ENCODE data around the gene EPB41L5.
"Not testable (repeated sequence)": the region's sequence is repeated elsewhere in the genome, so short reads cannot be mapped to it uniquely, and the experiment has no call there.

EPB41L5 gene

DNA sequence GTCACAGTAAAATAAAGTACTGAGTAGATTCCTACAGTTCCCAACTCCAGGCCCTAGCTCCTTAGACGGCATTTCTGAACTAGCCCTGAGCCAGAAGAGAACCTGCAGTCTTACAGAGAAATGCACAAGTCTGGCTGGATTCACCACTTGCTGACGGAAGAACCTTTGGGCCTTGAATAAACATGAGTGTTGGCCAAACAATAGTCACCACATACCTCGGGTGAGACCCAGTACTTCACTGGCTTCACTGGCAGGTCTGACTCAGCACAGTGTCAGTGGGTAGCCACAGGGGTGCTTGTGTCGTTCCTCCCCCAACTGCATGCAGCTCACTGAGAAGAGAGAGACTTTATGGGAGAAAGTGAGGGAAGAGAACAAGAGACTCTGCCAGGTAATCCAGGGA lies 121.4 kb downstream of the EPB41L5 start:
- no peaks in the 10 kb centered on the region for H3K27me3 ChIP-seq (ENCODE audit: control insufficient read depth, insufficient read depth, low read length)
- no peak overlapping the region for H3K4me3 ChIP-seq (ENCODE audit: low read length)
- H3K27ac ChIP-seq (ENCODE audit: low read depth, low read length) = no peak overlapping the region
- H3K4me1 ChIP-seq (ENCODE audit: control insufficient read depth, insufficient read depth, low read length) = no peaks in the 10 kb centered on the region
- H3K9ac ChIP-seq (ENCODE audit: low read length) = no peak overlapping the region
- H3K36me3 ChIP-seq (ENCODE audit: control insufficient read depth, insufficient read depth, low read length) = peaks cover 8% of the 10 kb centered on the region

DNA sequence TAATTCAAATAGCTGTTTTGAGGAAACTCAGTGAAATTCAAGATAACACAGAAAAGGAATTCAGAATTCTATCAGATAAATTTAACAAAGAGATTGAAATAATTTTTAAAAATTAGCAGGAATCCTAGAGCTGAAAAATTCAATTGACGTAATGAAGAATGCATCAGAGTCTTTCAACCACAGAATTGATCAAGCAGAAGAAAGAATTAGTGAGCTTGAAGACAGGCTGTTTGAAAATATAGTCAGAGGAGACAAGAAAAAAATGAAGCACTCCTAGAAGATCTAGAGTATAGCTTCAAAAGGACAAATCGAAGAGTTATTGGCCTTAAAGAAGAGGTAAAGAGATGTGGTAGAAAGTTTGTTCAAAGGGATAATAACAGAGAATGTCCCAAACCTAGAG lies 122.1 kb downstream of the EPB41L5 start:
- H3K9ac ChIP-seq (ENCODE audit: low read length); H3K27me3 ChIP-seq (ENCODE audit: control insufficient read depth, insufficient read depth, low read length); H3K36me3 ChIP-seq (ENCODE audit: control insufficient read depth, insufficient read depth, low read length); H3K4me1 ChIP-seq (ENCODE audit: control insufficient read depth, insufficient read depth, low read length); H3K4me3 ChIP-seq (ENCODE audit: low read length); H3K27ac ChIP-seq (ENCODE audit: low read depth, low read length): not testable (repeated sequence)

DNA sequence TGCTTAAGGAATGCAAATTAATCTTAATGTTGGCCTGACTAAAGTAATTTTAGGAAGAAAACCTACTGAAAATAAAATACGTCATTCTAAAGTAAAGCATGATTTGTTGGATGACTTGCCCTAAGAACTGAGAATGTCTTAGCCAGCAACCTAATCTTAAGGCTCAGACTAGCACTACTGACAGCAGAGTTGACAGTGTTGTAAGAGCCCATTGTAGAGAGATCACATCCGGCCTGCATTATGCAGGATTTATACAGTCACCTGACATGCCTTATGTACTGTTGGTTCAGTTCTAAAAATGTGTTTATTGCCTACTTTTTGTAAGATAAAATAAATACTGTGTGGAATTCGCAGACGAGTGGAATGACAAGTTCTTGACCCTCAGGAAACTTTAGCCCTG lies 128.0 kb downstream of the EPB41L5 start:
- Histone ChIP-seq H3K27ac (ENCODE audit: low read depth, low read length) (no peak overlapping the region), H3K27me3 (ENCODE audit: control insufficient read depth, insufficient read depth, low read length) (no peaks in the 10 kb centered on the region), H3K4me3 (ENCODE audit: low read length) (no peak overlapping the region), H3K36me3 (ENCODE audit: control insufficient read depth, insufficient read depth, low read length) (no peaks in the 10 kb centered on the region), H3K9ac (ENCODE audit: low read length) (no peak overlapping the region), H3K4me1 (ENCODE audit: control insufficient read depth, insufficient read depth, low read length) (no peaks in the 10 kb centered on the region)

DNA sequence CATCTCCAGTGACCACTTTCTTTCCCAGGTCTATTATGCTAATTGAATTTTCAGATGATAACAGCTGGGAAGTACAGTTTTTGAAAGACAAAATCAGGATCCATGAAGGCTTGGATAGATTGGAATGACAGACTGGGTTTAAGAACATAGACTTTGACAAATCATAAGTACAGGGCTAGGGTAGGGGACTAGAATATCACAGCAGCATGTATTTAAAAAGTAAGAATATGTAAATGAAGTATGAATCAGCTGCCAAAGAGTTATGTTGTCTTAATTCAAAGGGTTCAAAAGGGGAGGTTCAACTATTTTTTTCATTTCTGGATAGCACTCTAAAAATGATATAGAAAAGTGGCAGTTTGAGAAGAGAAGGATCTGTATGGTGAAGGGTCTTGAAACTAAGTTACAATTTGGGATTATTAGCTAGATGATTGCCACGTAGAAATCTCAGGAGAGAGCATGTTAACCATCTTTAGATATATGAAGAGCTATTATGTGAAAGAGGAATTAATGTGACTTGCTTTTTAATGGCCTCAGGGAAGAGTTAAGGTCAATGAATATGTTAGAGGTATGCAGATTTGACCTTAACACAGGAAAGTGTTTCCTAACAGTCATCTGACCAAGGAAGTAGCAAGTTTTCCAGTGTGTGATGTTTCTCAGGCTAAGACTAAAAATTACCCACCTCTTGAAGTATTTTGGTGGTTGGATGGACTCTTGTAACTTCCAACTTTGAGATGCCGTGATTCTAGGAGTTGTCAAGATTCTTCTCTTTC lies 128.6 kb downstream of the EPB41L5 start:
- no peak overlapping the region for H3K9ac ChIP-seq (ENCODE audit: low read length)
- no peak overlapping the region for H3K27ac ChIP-seq (ENCODE audit: low read depth, low read length)
- H3K4me1 ChIP-seq (ENCODE audit: control insufficient read depth, insufficient read depth, low read length) = no peaks in the 10 kb centered on the region
- H3K36me3 ChIP-seq (ENCODE audit: control insufficient read depth, insufficient read depth, low read length) = no peaks in the 10 kb centered on the region
- H3K4me3 ChIP-seq (ENCODE audit: low read length) = no peak overlapping the region
- no peaks in the 10 kb centered on the region for H3K27me3 ChIP-seq (ENCODE audit: control insufficient read depth, insufficient read depth, low read length)

DNA sequence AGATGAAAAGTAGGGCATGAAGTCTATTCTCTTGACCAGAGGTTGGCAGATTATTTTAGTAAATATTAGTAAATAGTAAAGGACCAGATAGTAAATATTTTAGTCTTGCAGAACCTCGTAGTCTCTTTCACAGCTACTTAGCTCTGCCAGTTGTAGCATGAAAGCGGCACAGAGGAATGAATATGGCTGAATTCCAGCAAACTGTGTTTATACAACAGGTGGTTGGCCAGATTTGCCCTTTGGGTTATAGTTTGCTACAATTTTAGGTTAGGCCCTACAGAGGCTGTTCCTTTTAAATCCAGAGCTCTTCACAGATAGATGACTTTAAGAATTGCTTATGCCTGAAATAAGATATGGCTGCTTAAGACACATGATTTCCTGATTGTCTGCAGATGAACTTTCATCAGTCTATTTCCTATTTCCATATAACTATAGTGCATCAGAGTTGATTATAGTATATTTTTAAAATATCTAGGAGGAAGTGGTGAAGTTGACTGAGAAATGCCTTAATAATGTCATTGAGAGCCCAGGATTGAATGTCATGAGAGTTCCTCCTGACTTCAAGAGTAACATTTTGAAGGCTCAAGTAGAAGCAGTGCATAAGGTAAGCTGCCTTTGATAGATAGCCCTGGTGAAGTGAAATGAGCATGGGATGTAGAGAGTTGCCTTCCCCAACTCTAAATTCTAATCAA lies 129.8 kb downstream of the EPB41L5 start:
- H3K36me3 ChIP-seq (ENCODE audit: control insufficient read depth, insufficient read depth, low read length) = no peaks in the 10 kb centered on the region
- no peak overlapping the region for H3K9ac ChIP-seq (ENCODE audit: low read length)
- H3K27me3 ChIP-seq (ENCODE audit: control insufficient read depth, insufficient read depth, low read length) = no peaks in the 10 kb centered on the region
- H3K27ac ChIP-seq (ENCODE audit: low read depth, low read length) = no peak overlapping the region
- H3K4me3 ChIP-seq (ENCODE audit: low read length) = no peak overlapping the region
- H3K4me1 ChIP-seq (ENCODE audit: control insufficient read depth, insufficient read depth, low read length) = no peaks in the 10 kb centered on the region

DNA sequence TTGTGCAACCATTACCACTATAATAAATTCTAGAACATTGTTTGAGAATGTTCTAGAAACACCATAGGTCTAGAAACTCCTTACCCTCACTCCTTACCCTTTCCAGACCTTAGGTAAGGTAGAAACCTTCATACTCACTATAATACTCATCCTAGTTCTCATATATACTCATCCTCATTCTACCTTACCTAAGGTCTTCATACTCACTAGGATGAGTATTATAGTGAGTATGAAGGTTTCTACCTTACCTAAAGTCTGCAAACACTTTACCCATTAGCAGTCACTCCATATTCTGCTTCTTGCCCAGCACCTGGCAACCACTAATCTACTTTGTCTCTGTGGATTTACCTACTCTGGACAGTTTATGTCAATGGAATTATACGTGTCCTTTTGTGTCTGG lies 135.4 kb downstream of the EPB41L5 start:
- Histone ChIP-seq H3K36me3 (ENCODE audit: control insufficient read depth, insufficient read depth, low read length) (no peaks in the 10 kb centered on the region), H3K27me3 (ENCODE audit: control insufficient read depth, insufficient read depth, low read length) (no peaks in the 10 kb centered on the region), H3K9ac (ENCODE audit: low read length) (no peak overlapping the region), H3K4me1 (ENCODE audit: control insufficient read depth, insufficient read depth, low read length) (no peaks in the 10 kb centered on the region), H3K4me3 (ENCODE audit: low read length) (no peak overlapping the region), H3K27ac (ENCODE audit: low read depth, low read length) (no peak overlapping the region)

DNA sequence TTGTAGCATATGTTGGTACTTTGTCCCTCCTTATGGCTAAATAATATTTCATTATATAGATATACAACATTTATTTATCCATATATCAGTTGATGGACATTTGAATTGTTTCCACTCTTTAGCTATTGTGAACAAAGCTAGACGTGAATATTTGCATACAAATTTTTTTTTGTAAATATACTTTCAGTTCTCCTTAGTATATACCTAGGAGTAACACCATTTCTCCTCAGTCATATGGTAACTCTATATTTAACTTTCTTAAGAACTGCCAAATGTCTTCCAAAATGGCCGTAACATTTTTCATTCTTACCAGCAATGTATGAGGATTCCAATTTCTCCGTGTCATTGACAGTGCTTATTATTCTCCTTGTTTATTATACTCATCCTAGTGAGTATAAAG lies 135.8 kb downstream of the EPB41L5 start:
- H3K27ac ChIP-seq (ENCODE audit: low read depth, low read length) = no peak overlapping the region
- H3K36me3 ChIP-seq (ENCODE audit: control insufficient read depth, insufficient read depth, low read length) = no peaks in the 10 kb centered on the region
- H3K9ac ChIP-seq (ENCODE audit: low read length) = no peak overlapping the region
- H3K4me1 ChIP-seq (ENCODE audit: control insufficient read depth, insufficient read depth, low read length) = no peaks in the 10 kb centered on the region
- no peak overlapping the region for H3K4me3 ChIP-seq (ENCODE audit: low read length)
- H3K27me3 ChIP-seq (ENCODE audit: control insufficient read depth, insufficient read depth, low read length) = no peaks in the 10 kb centered on the region

DNA sequence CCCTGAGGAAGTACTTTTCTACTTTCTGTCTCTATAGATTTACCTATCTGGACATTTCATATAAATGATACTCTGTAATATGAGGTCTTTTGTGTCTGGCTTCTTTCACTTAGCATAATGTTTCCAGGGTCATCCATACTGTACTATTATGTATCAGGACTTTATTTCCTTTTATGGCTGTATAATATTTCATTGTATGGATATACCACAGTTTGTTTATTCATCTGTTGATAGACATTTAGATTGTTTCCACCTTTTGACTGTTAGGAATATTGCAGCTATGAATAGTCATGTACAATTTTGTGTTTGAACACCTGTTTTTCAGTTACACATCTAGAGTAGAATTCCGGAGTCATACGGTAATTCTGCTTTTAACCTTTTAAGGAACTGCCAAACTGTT lies 136.5 kb downstream of the EPB41L5 start:
- Histone ChIP-seq H3K4me3 (ENCODE audit: low read length) (no peak overlapping the region), H3K9ac (ENCODE audit: low read length) (no peak overlapping the region), H3K27ac (ENCODE audit: low read depth, low read length) (no peak overlapping the region), H3K4me1 (ENCODE audit: control insufficient read depth, insufficient read depth, low read length) (no peaks in the 10 kb centered on the region), H3K27me3 (ENCODE audit: control insufficient read depth, insufficient read depth, low read length) (no peaks in the 10 kb centered on the region), H3K36me3 (ENCODE audit: control insufficient read depth, insufficient read depth, low read length) (no peaks in the 10 kb centered on the region)

DNA sequence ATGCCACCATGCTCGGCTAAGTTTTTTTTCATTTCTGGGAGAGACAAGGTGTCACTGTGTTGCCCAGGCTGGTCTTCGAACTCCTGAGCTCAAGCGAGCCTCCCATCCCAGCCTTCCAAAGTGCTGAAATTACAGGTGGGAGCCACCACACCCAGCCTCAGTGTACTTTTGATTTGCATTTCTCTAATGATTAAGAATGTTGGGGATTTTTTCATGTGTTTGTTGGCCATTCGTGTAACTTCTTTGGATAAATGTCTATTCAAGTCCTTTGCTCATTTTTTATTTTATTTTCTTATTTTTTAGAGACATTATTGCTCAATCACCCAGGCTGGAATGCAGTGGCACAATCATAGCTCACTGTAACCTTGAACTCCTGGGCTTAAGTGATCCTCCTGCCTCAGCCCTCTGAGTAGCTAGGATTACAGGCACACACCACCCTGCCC lies 137.2 kb downstream of the EPB41L5 start:
- Histone ChIP-seq H3K27ac (ENCODE audit: low read depth, low read length) (no peak overlapping the region), H3K9ac (ENCODE audit: low read length) (no peak overlapping the region), H3K36me3 (ENCODE audit: control insufficient read depth, insufficient read depth, low read length) (no peaks in the 10 kb centered on the region), H3K4me3 (ENCODE audit: low read length) (no peak overlapping the region), H3K4me1 (ENCODE audit: control insufficient read depth, insufficient read depth, low read length) (no peaks in the 10 kb centered on the region), H3K27me3 (ENCODE audit: control insufficient read depth, insufficient read depth, low read length) (no peaks in the 10 kb centered on the region)

DNA sequence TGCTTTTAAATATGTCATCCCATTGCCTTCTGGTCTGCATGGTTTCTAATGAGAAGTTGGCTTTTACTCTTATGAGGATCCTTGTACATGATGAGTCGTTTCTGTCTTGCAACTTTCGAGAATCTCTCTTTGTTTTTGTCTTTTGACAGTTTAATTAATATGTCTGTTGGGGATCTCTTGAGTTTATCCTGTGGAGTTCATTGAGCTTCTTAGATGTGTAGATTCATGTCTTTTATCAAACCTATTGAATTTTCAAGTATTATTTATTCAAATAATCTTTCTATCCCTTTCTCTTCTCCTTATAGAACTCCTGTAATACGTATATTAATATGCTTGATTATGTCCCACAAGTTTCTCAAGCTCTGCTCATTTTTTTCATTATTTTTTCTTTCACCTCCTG lies 142.4 kb downstream of the EPB41L5 start:
- Histone ChIP-seq H3K36me3 (ENCODE audit: control insufficient read depth, insufficient read depth, low read length) (peaks cover 10% of the 10 kb centered on the region), H3K27ac (ENCODE audit: low read depth, low read length) (no peak overlapping the region), H3K9ac (ENCODE audit: low read length) (no peak overlapping the region), H3K4me3 (ENCODE audit: low read length) (no peak overlapping the region), H3K4me1 (ENCODE audit: control insufficient read depth, insufficient read depth, low read length) (no peaks in the 10 kb centered on the region), H3K27me3 (ENCODE audit: control insufficient read depth, insufficient read depth, low read length) (no peaks in the 10 kb centered on the region)

DNA sequence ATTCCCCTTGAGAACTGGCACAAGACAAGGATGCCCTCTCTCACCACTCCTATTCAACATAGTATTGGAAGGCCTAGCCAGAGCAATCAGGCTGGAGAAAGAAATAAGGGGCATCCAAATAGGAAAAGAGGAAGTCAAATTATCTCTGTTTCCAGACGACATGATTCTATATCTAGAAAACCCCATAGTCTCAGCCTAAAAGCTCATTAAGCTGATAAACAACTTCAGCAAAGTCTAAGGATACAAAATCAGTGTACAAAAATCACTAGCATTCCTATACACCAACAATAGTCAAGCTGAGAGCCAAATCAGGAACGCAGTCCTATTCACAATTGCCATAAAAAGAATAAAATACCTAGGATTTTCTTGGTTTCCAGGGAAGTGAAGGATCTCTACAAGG lies 145.8 kb downstream of the EPB41L5 start:
- H3K9ac ChIP-seq (ENCODE audit: low read length); H3K36me3 ChIP-seq (ENCODE audit: control insufficient read depth, insufficient read depth, low read length); H3K4me1 ChIP-seq (ENCODE audit: control insufficient read depth, insufficient read depth, low read length); H3K27ac ChIP-seq (ENCODE audit: low read depth, low read length); H3K27me3 ChIP-seq (ENCODE audit: control insufficient read depth, insufficient read depth, low read length); H3K4me3 ChIP-seq (ENCODE audit: low read length): not testable (repeated sequence)

DNA sequence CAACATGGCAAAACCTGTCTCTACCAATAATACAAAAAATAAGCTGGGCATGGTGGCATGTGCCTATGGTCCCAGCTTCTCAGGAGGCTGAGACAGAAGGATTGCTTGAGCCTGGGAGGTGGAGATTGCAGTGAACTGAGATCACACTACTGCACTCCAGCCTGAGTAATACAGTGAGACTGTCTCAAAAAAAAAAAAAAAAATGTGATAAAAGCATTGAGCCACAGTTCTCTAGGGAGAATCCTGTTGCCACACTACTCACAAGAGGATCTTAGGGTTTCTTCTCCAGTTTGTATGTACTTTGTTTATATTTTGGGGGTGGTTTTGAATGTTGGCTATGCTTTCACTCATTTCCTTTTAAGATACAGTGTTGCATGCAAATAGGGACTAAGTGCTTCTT lies 148.3 kb downstream of the EPB41L5 start:
- H3K27me3 ChIP-seq (ENCODE audit: control insufficient read depth, insufficient read depth, low read length) = no peaks in the 10 kb centered on the region
- H3K9ac ChIP-seq (ENCODE audit: low read length) = no peak overlapping the region
- no peaks in the 10 kb centered on the region for H3K4me1 ChIP-seq (ENCODE audit: control insufficient read depth, insufficient read depth, low read length)
- H3K4me3 ChIP-seq (ENCODE audit: low read length) = no peak overlapping the region
- peaks cover 3% of the 10 kb centered on the region for H3K36me3 ChIP-seq (ENCODE audit: control insufficient read depth, insufficient read depth, low read length)
- no peak overlapping the region for H3K27ac ChIP-seq (ENCODE audit: low read depth, low read length)

DNA sequence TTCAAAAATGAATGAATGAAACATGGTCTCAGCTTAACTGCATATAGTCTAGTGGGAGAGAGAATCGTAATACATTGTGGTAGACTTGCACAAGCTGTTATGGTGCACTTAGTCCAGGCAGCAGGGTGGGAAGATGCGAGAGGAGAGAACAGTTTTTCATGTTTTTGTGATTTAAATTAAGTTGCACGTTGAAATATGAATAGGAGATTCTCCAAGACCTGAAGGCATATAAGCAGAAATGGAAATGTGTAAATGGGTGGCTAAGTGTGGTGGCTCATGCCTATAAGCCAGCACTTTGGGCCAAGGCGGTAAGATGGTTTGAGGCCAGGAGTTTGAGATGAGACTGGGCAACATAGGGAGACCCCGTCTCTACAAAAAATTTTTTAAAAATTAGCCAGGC lies 149.8 kb downstream of the EPB41L5 start:
- H3K4me1 ChIP-seq (ENCODE audit: control insufficient read depth, insufficient read depth, low read length) = no peaks in the 10 kb centered on the region
- no peak overlapping the region for H3K27ac ChIP-seq (ENCODE audit: low read depth, low read length)
- H3K27me3 ChIP-seq (ENCODE audit: control insufficient read depth, insufficient read depth, low read length) = no peaks in the 10 kb centered on the region
- no peak overlapping the region for H3K4me3 ChIP-seq (ENCODE audit: low read length)
- H3K9ac ChIP-seq (ENCODE audit: low read length) = no peak overlapping the region
- H3K36me3 ChIP-seq (ENCODE audit: control insufficient read depth, insufficient read depth, low read length) = no peaks in the 10 kb centered on the region

All from rectal smooth muscle tissue (tissue), 1 donor.